AG09319 (cell line): ENCODE data around the gene DSC3.

ENCODE experiments used
- DNase-seq: peaks from one replicate; pipeline ENCODE4 v3.0.0-alpha.2; 2010; ENCODE audit warnings: low read depth; ENCODE audit errors: extremely low read depth
- CTCF ChIP-seq: IDR thresholded peaks from 2 replicates; pipeline ENCODE4 v1.5.1; 2011; ENCODE audit warnings: low read depth, mild to moderate bottlenecking, inconsistent platforms, low read length, moderate library complexity

Gene DSC3

GRCh38 chr18:31066266-31066665, 23.7 kb upstream of the DSC3 start:
- no peak for DNase-seq
- no peak for TF ChIP-seq CTCF

- DNase-seq: no peak
- TF ChIP-seq CTCF: no peak
Measured at GRCh38 chr18:31065036-31065773, 22.7 kb upstream of the DSC3 start.

- TF ChIP-seq CTCF: no peak
- no peak for DNase-seq
Measured at GRCh38 chr18:31064130-31064529, 21.6 kb upstream of the DSC3 start.

- TF ChIP-seq CTCF: no peak
- DNase-seq: no peak
Measured at GRCh38 chr18:31061945-31062344, 19.4 kb upstream of the DSC3 start.

- no peak for DNase-seq
- no peak for TF ChIP-seq CTCF
Measured at GRCh38 chr18:31058897-31059296, 16.4 kb upstream of the DSC3 start.

GRCh38 chr18:31057917-31058316, 15.4 kb upstream of the DSC3 start:
- no peak for TF ChIP-seq CTCF
- no peak for DNase-seq

- no peak for TF ChIP-seq CTCF
Measured at GRCh38 chr18:31057051-31057450, 14.5 kb upstream of the DSC3 start.

More at GRCh38 chr18:31057051-31057450, 14.5 kb upstream of the DSC3 start:
- DNase-seq: no peak
